AG09319 (cell line): ENCODE measurements around the gene CA10.

ENCODE experiments used
- DNase-seq: peaks from one replicate; pipeline ENCODE4 v3.0.0-alpha.2; 2010; ENCODE audit warnings: low read depth; ENCODE audit errors: extremely low read depth
- TF ChIP-seq, protein P1 (sequence below): IDR thresholded peaks from 2 replicates; pipeline ENCODE4 v1.5.1; 2011; ENCODE audit warnings: low read depth, mild to moderate bottlenecking, inconsistent platforms, low read length, moderate library complexity

CA10 gene

DNA sequence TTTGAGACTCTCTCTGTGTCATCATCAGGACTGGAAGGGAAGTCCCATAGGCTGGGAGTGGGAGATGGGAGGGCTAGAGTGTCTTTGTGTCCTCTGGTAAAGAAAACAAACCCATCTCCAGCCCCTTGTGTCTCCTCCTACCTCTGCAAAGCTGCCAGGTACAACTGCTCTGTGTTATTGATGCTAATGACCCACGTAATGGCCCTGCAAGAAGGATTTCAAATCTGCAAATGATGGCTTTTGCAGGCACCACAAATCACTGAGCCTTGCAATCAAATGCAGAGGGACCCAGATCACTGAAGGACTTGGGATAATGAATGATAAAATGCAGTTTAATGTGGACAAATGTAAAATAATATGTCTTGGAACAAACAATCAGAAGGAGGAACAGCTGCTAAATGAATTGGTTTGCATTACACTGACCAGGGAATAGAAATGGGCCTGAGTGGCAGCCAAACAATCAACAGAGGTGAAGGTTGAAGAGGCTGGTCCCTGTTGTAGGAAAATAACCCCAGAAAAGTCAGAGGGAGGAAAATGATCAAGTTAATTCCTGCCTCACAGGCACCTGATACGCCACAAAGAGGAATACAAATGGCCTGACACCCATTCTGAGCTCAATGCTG, 473.1 kb downstream of the CA10 start:
- no peak for DNase-seq

DNA sequence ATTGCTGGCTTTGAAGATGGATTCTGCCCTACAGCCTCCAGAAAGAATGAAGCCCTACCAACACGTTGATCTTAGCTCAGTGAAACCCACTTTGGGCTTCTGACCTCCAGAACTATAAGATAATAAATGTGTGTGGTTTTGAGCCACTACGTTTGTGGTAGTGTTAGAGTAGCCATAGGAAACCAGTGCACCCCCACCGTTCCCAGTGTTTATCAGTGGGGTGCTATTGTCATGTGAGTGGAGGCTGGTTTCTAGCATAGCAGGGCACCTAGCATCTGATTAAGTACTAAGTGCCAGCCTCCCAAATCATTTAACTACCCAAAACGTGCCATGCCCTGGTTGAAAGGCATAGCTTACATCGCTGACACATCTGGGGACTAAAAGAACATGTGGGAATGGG, 474.3 kb downstream of the CA10 start:
- TF ChIP-seq, protein P1, sequence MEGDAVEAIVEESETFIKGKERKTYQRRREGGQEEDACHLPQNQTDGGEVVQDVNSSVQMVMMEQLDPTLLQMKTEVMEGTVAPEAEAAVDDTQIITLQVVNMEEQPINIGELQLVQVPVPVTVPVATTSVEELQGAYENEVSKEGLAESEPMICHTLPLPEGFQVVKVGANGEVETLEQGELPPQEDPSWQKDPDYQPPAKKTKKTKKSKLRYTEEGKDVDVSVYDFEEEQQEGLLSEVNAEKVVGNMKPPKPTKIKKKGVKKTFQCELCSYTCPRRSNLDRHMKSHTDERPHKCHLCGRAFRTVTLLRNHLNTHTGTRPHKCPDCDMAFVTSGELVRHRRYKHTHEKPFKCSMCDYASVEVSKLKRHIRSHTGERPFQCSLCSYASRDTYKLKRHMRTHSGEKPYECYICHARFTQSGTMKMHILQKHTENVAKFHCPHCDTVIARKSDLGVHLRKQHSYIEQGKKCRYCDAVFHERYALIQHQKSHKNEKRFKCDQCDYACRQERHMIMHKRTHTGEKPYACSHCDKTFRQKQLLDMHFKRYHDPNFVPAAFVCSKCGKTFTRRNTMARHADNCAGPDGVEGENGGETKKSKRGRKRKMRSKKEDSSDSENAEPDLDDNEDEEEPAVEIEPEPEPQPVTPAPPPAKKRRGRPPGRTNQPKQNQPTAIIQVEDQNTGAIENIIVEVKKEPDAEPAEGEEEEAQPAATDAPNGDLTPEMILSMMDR = no peak
- DNase-seq = no peak

More for the DNA sequence above, 473.1 kb downstream of the CA10 start:
- TF ChIP-seq, protein P1 = no peak

DNA sequence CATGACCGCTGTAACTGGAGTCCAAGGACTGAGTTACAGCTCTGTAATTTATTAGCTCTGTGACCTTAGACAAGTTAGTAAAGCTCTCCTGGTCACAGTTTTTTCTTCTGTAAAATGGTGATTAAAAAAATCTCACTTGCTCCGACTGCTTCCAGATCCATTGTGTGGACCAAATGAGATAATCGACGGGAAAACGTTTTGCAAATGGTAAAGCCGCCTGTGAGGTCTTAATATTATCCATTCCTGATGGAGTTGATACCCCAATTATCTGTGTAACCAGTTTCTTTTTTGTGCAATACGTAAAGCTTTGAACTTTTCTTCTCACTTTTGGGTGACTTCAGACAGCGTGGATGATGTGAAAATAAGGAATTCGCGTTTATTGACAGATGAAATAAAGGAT, 475.2 kb downstream of the CA10 start:
- TF ChIP-seq, protein P1 = no peak
- DNase-seq = no peak

DNA sequence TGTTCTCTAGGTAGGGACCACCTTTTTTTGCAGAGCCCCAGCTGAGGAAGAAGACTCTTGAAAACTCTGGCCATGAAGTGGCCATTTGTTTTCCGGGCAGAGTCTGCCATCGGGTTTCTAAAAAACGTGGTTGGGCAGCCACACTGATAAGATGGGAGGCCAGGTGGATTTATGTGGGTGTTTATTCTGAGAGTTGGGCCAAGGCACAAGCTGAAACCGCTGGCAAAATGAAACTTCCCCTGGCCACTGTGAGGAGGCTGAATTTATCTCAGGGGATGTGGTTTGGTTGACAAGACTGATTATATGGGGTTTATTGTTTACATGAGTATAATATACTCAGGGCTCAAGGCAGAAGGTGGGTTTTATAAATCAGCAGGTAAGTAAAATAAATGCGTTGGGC, 476.4 kb downstream of the CA10 start:
- no peak for DNase-seq
- TF ChIP-seq, protein P1 = no peak

DNA sequence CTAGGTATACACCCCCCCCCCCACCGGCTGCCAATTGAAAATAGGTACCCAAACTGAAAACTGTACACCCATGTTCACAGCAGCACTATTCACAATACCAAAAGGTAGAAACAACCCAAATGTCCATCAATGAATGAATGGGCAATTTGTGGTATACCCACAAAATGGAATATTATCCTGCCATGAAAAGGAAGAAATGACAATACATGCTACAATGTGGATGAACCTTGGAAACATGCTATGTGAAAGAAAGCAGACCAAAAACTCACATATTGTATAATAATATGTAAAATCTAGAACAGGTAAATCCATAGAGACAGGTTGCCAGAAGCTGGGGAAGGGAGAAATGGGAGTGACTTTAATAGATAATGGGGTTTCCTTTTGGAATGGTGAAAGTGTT, 480.6 kb downstream of the CA10 start:
- TF ChIP-seq, protein P1 = no peak
- no peak for DNase-seq

DNA sequence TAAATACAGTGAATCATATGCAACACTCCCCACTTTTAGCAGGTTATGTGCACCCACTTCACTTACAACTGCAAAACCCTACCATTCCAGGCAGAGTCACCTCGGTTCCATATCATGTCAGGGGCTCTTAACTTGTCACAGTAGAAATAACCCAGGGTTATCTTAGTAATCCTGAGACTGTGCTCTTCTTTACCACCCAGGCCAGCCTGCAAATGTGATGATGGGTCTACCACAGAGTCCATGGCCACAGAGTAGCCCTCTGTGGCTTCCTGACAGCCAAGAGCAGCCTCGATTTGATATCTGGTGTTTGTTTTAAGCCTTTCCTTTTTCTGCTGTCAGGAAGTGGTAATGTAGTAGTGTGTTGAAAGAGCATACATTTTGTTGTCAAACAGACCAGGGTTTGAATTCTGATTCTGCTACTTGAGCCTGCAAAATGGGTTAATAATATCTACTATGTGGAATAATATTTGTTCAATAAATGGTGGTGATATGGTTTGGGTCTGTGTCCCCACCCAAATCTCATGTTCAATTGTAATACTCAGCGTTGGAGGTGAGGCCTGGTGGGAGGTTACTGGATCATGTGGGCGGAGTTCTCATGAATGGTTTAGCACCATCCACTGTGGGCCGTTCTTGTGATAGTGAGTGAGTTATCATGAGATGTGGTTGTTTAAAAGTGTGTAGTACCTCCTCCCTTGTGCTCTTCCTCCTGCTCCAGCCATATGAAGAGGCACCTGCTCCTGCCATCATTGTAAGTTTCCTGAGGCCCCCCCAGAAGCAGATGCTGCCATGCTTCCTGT, 481.6 kb downstream of the CA10 start:
- DNase-seq = no peak
- TF ChIP-seq, protein P1 = no peak

DNA sequence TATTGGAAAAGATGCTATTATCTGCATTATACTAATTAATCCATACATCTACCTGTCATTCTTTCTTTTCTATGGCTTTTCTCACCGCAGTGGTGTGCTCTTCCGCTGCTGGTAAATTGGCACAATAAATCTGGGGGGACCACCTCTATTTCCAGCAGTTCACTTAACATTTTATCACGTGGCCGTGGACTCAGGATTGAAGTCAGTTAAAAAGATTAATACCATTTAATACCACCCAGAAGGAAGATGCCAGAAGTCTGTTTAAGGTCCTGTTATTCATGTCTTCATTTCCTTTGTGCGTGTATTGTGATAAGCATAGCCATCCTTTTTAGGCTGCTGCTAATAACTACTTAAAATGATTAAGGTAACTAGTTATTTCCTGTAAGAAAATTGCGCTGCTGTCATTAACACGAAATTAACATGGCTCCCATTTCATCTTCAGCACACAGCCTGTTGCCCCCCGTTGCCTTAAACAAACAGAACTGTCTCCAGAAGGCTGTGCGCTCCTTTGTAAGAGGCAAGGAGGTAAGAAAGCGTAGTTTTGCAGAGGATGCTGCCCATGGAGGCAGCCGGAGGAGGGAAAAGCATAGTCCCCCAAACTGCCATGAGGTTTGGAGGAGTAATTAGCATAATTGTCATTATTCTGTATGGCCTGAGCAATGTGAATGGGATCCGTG, 483.8 kb downstream of the CA10 start:
- TF ChIP-seq, protein P1 = no peak
- DNase-seq = no peak
